WTC11 (cell line): ENCODE measurements around the gene POC1A. TPM values are rescaled to one million over a fixed set of nuclear protein-coding genes. Genes with fewer than 3 reads are reported as not detected.

Experiments used
- ATAC-seq: fragments of 200-7000 bp; cut with Tn5 transposase; 2 replicates; pipeline ENCODE4 v1.10.0; 2021; ENCODE audit warnings: mild to moderate bottlenecking, moderate library complexity
- CTCF ChIA-PET: fragments of 300-600 bp; sonication (Branson Sonifier 250); formaldehyde crosslinking; loops from one replicate; lab custom pipeline; 2021; ENCODE audit warnings: antibody characterized with exemption; lab: Charles Lee
- POLR2A ChIA-PET: fragments of 350-600 bp; sonication (Branson Sonifier 250); formaldehyde crosslinking; loops from one replicate; lab custom pipeline; 2021; ENCODE audit warnings: antibody characterized with exemption; lab: Charles Lee
- DNase-seq: peaks from one replicate; pipeline ENCODE4 v3.0.0; 2021; ENCODE audit warnings: low spot score
- H3K27ac Mint-ChIP-seq: 2 replicates; pipeline ENCODE4 v1.8.0; 2021; ENCODE audit warnings: mixed read lengths
- H3K27me3 Mint-ChIP-seq: 2 replicates; pipeline ENCODE4 v1.8.0; 2021; ENCODE audit warnings: low read depth, mild to moderate bottlenecking, moderate library complexity, mixed read lengths
- H3K36me3 Mint-ChIP-seq: 2 replicates; pipeline ENCODE4 v1.8.0; 2021; ENCODE audit warnings: mixed read lengths
- H3K4me1 Mint-ChIP-seq: 2 replicates; pipeline ENCODE4 v1.8.0; 2022; ENCODE audit warnings: mixed read lengths
- H3K4me3 Mint-ChIP-seq: 2 replicates; pipeline ENCODE4 v1.8.0; 2021; ENCODE audit warnings: mild to moderate bottlenecking, moderate library complexity, mixed read lengths
- H3K9me3 Mint-ChIP-seq: 2 replicates; pipeline ENCODE4 v1.8.0; 2021; ENCODE audit warnings: mixed read lengths
- ATF6 ChIP-seq: sonication (generic); formaldehyde crosslinking; IDR thresholded peaks from 2 replicates; pipeline ENCODE4 v1.8.1; 2023; ENCODE audit warnings: mild to moderate bottlenecking, missing genetic modification reagents
- CBFB ChIP-seq: sonication (generic); formaldehyde crosslinking; IDR thresholded peaks from 2 replicates; pipeline ENCODE4 v1.8.1; 2022; ENCODE audit warnings: mild to moderate bottlenecking, low read depth, missing genetic modification reagents
- E2F4 ChIP-seq: sonication (generic); formaldehyde crosslinking; IDR thresholded peaks from 2 replicates; pipeline ENCODE4 v1.8.1; 2022; ENCODE audit warnings: low read depth, mild to moderate bottlenecking, moderate library complexity, missing genetic modification reagents, borderline replicate concordance
- ESRRA ChIP-seq: sonication (generic); formaldehyde crosslinking; IDR thresholded peaks from 2 replicates; pipeline ENCODE4 v1.8.1; 2022; ENCODE audit warnings: mild to moderate bottlenecking, missing genetic modification reagents, borderline replicate concordance
- HMGA2 ChIP-seq: fragments of 250-450 bp; sonication (Bioruptor Pico); IDR thresholded peaks from 2 replicates; pipeline ENCODE4 v1.4.0; 2021; ENCODE audit warnings: mild to moderate bottlenecking, moderate library complexity
- HMGXB4 ChIP-seq: sonication (generic); formaldehyde crosslinking; IDR thresholded peaks from 2 replicates; pipeline ENCODE4 v1.8.1; 2023; ENCODE audit warnings: mild to moderate bottlenecking, moderate library complexity, missing genetic modification reagents
- JUN ChIP-seq: sonication (generic); formaldehyde crosslinking; IDR thresholded peaks from 2 replicates; pipeline ENCODE4 v1.8.0; 2023; ENCODE audit warnings: mild to moderate bottlenecking, missing genetic modification reagents
- KAT7 ChIP-seq: sonication (generic); formaldehyde crosslinking; IDR thresholded peaks from 2 replicates; pipeline ENCODE4 v1.8.1; 2023; ENCODE audit warnings: missing genetic modification reagents, mild to moderate bottlenecking, borderline replicate concordance
- MYBL2 ChIP-seq: sonication (generic); formaldehyde crosslinking; IDR thresholded peaks from 2 replicates; pipeline ENCODE4 v1.8.1; 2023; ENCODE audit warnings: mild to moderate bottlenecking, moderate library complexity, missing genetic modification reagents
- NFATC4 ChIP-seq: fragments of 250-450 bp; sonication (Bioruptor Pico); IDR thresholded peaks from 2 replicates; pipeline ENCODE4 v1.9.0; 2021; ENCODE audit warnings: mild to moderate bottlenecking
- NFE2L1 ChIP-seq: sonication (generic); formaldehyde crosslinking; IDR thresholded peaks from 2 replicates; pipeline ENCODE4 v1.8.1; 2023; ENCODE audit warnings: missing genetic modification reagents
- OVOL2 ChIP-seq: fragments of 250-450 bp; sonication (Bioruptor Pico); IDR thresholded peaks from 2 replicates; pipeline ENCODE4 v1.9.0; 2021; ENCODE audit warnings: mild to moderate bottlenecking, borderline replicate concordance
- PRRX2 ChIP-seq: fragments of 250-450 bp; sonication (Bioruptor Pico); IDR thresholded peaks from 2 replicates; pipeline ENCODE4 v1.8.0; 2021; ENCODE audit warnings: mild to moderate bottlenecking
- RORB ChIP-seq: fragments of 250-450 bp; sonication (Bioruptor Pico); IDR thresholded peaks from 2 replicates; pipeline ENCODE4 v1.9.0; 2021; ENCODE audit warnings: mild to moderate bottlenecking
- TCF7 ChIP-seq: sonication (generic); formaldehyde crosslinking; IDR thresholded peaks from 2 replicates; pipeline ENCODE4 v1.8.0; 2022; ENCODE audit warnings: mild to moderate bottlenecking, low read depth, missing genetic modification reagents, moderate library complexity
- TEAD1 ChIP-seq: sonication (generic); formaldehyde crosslinking; IDR thresholded peaks from 2 replicates; pipeline ENCODE4 v1.8.0; 2022; ENCODE audit warnings: mild to moderate bottlenecking, missing genetic modification reagents
- TP53 ChIP-seq: sonication (generic); formaldehyde crosslinking; IDR thresholded peaks from 2 replicates; pipeline ENCODE4 v1.8.1; 2023; ENCODE audit warnings: mild to moderate bottlenecking, missing genetic modification reagents
- USF1 ChIP-seq: sonication (generic); formaldehyde crosslinking; IDR thresholded peaks from 2 replicates; pipeline ENCODE4 v1.8.0; 2022; ENCODE audit warnings: mild to moderate bottlenecking, missing genetic modification reagents
- ZMAT4 ChIP-seq: fragments of 250-450 bp; sonication (Bioruptor Pico); IDR thresholded peaks from 2 replicates; pipeline ENCODE4 v1.9.0; 2021; ENCODE audit warnings: mild to moderate bottlenecking
- ZNF121 ChIP-seq: sonication (generic); formaldehyde crosslinking; IDR thresholded peaks from 2 replicates; pipeline ENCODE4 v1.8.0; 2023; ENCODE audit warnings: missing genetic modification reagents
- ZNF263 ChIP-seq: sonication (generic); formaldehyde crosslinking; IDR thresholded peaks from 2 replicates; pipeline ENCODE4 v1.8.1; 2022; ENCODE audit warnings: low read depth, mild to moderate bottlenecking, moderate library complexity, missing genetic modification reagents
- ZNF396 ChIP-seq: fragments of 250-450 bp; sonication (Bioruptor Pico); IDR thresholded peaks from 2 replicates; pipeline ENCODE4 v1.8.0; 2021; ENCODE audit warnings: mild to moderate bottlenecking, moderate library complexity, borderline replicate concordance
- ZNF425 ChIP-seq: fragments of 250-450 bp; sonication (Bioruptor Pico); conservative IDR thresholded peaks from 2 replicates; pipeline ENCODE4 v1.9.0; 2021; ENCODE audit warnings: mild to moderate bottlenecking
- total RNA-seq: library from RNA; stranded (reverse); gene quantifications from 3 replicates; pipeline ENCODE4 v1.2.3, GENCODE V29; 2021

POC1A gene
- total RNA-seq, 1 experiment from 2014 or later, result 31.3 TPM

GRCh38 chr3:52126036-52126435 lies 28.2 kb downstream of the POC1A start (continued):
- TF ChIP-seq HMGXB4 (no peak), CBFB (CRISPR knock-in tag) (no peak), KAT7 (no peak), ZNF396 (CRISPR knock-in tag) (no peak), ZMAT4 (CRISPR knock-in tag) (no peak), JUN (no peak), OVOL2 (CRISPR knock-in tag) (no peak), ESRRA (no peak), NFE2L1 (CRISPR knock-in tag) (no peak), RORB (no peak), HMGA2 (no peak)

GRCh38 chr3:52124766-52125165 lies 29.5 kb downstream of the POC1A start:
- no peaks in the 10 kb centered on the region for H3K4me1 Mint-ChIP-seq
- no peak overlapping the region for H3K4me3 Mint-ChIP-seq
- CTCF ChIA-PET, result interaction anchor here (0.6 to 3.9 kb wide), 3 partner anchors 46 to 122 kb away, joined by 4 to 20 read pairs (median 4); partner anchors contain the start of gene DUSP7
- H3K27ac Mint-ChIP-seq, result no peak overlapping the region; the same call in 1 of the 2 replicates
- H3K36me3 Mint-ChIP-seq, result peaks cover 50% of the 10 kb centered on the region
- POLR2A ChIA-PET, result no interaction called here
- DNase-seq, result no peak
- TF ChIP-seq TCF7, result no peak
- TF ChIP-seq, all 79 proteins: peak for 0
- Mint-ChIP-seq H3K27me3 (no peaks in the 10 kb centered on the region), H3K9me3 (no peaks in the 10 kb centered on the region)
- no peak for ATAC-seq

GRCh38 chr3:52124126-52124525 lies 30.1 kb downstream of the POC1A start:
- no peak for ATAC-seq
- CTCF ChIA-PET, result interaction anchor here (1.1 to 3.9 kb wide), 13 partner anchors 15 to 142 kb away, joined by 3 to 61 read pairs (median 6); partner anchors contain the start of gene DUSP7

More at GRCh38 chr3:52124126-52124525, 30.1 kb downstream of the POC1A start:
- Mint-ChIP-seq H3K36me3 (peaks cover 50% of the 10 kb centered on the region), H3K4me3 (no peak overlapping the region), H3K9me3 (no peaks in the 10 kb centered on the region), H3K27me3 (no peaks in the 10 kb centered on the region), H3K4me1 (no peaks in the 10 kb centered on the region), H3K27ac (no peak overlapping the region)
- TF ChIP-seq ESRRA, result no peak
- TF ChIP-seq TP53 (CRISPR knock-in tag), result no peak
- no peak for TF ChIP-seq ATF6 (CRISPR knock-in tag)
- TF ChIP-seq ZNF263, result no peak
- TF ChIP-seq ZNF396 (CRISPR knock-in tag), result no peak
- TF ChIP-seq E2F4 (CRISPR knock-in tag), result no peak
- no peak for TF ChIP-seq TEAD1 (CRISPR knock-in tag)
- TF ChIP-seq ZNF121 (CRISPR knock-in tag), result no peak
- TF ChIP-seq NFATC4 (CRISPR knock-in tag), result no peak
- no peak for TF ChIP-seq USF1 (CRISPR knock-in tag)
- no peak for TF ChIP-seq ZNF425 (CRISPR knock-in tag)
- TF ChIP-seq PRRX2 (CRISPR knock-in tag), result no peak
- no peak for TF ChIP-seq MYBL2 (CRISPR knock-in tag)
- DNase-seq, result no peak
- POLR2A ChIA-PET, result no interaction called here
